ENCODE measurements around the gene TSPAN5. TPM values are rescaled to one million over a fixed set of nuclear protein-coding genes. Genes with fewer than 3 reads are reported as not detected.

The TSPAN5 gene
- total RNA-seq, 1 experiment from 2014 or later, result 86.5 TPM

- no peak for DNase-seq (ENCODE audit: low read depth)
Measured at GRCh38 chr4:98673978-98674377, 15.6 kb upstream of the TSPAN5 start.

GRCh38 chr4:98673288-98673644 is 14.9 kb upstream of the TSPAN5 start:
- DNase-seq (ENCODE audit: low read depth), result no peak

GRCh38 chr4:98672583-98673287 is 14.3 kb upstream of the TSPAN5 start:
- DNase-seq (ENCODE audit: low read depth), result no peak

GRCh38 chr4:98671131-98671530 is 12.7 kb upstream of the TSPAN5 start:
- no peak for DNase-seq (ENCODE audit: low read depth)

GRCh38 chr4:98670186-98670585 is 11.8 kb upstream of the TSPAN5 start:
- DNase-seq (ENCODE audit: low read depth), result no peak

- no peak for DNase-seq (ENCODE audit: low read depth)
Measured at GRCh38 chr4:98669577-98669976, 11.2 kb upstream of the TSPAN5 start.

- no peak for DNase-seq (ENCODE audit: low read depth)
Measured at GRCh38 chr4:98664959-98665358, 6.5 kb upstream of the TSPAN5 start.

GRCh38 chr4:98663226-98664006 is 5.0 kb upstream of the TSPAN5 start:
- DNase-seq (ENCODE audit: low read depth), result no peak

- DNase-seq (ENCODE audit: low read depth), result no peak
Measured at GRCh38 chr4:98662626-98663225, 4.3 kb upstream of the TSPAN5 start.

- DNase-seq (ENCODE audit: low read depth), result no peak
Measured at GRCh38 chr4:98662055-98662453, 3.6 kb upstream of the TSPAN5 start.

GRCh38 chr4:98661371-98662054 is 3.1 kb upstream of the TSPAN5 start:
- no peak for DNase-seq (ENCODE audit: low read depth)

- DNase-seq (ENCODE audit: low read depth), result peak; percentile 45
Measured at GRCh38 chr4:98659741-98660462, 1.5 kb upstream of the TSPAN5 start.

- DNase-seq (ENCODE audit: low read depth), result peak; percentile 55
Measured at GRCh38 chr4:98659106-98659592, 738 bp upstream of the TSPAN5 start.

GRCh38 chr4:98657531-98658286 is 702 bp downstream of the TSPAN5 start:
- peak; percentile 87 for DNase-seq (ENCODE audit: low read depth)

- DNase-seq (ENCODE audit: low read depth), result no peak
Measured at GRCh38 chr4:98656886-98657285, 1.5 kb downstream of the TSPAN5 start.

- DNase-seq (ENCODE audit: low read depth), result no peak
Measured at GRCh38 chr4:98656443-98656842, 2.0 kb downstream of the TSPAN5 start.

GRCh38 chr4:98653890-98654867 is 4.2 kb downstream of the TSPAN5 start:
- peak; percentile 90 for DNase-seq (ENCODE audit: low read depth)

- peak; percentile 80 for DNase-seq (ENCODE audit: low read depth)
Measured at GRCh38 chr4:98652996-98653395, 5.4 kb downstream of the TSPAN5 start.

- DNase-seq (ENCODE audit: low read depth), result peak; percentile 41
Measured at GRCh38 chr4:98648602-98649001, 9.8 kb downstream of the TSPAN5 start.

All from LHCN-M2 (cell line).